RKO (cell line): ENCODE measurements around the gene XDH.

Experiments used
- DNase-seq: peaks from one replicate; pipeline ENCODE4 v3.0.0-alpha.2; 2016; ENCODE audit warnings: low spot score

The XDH gene

DNA sequence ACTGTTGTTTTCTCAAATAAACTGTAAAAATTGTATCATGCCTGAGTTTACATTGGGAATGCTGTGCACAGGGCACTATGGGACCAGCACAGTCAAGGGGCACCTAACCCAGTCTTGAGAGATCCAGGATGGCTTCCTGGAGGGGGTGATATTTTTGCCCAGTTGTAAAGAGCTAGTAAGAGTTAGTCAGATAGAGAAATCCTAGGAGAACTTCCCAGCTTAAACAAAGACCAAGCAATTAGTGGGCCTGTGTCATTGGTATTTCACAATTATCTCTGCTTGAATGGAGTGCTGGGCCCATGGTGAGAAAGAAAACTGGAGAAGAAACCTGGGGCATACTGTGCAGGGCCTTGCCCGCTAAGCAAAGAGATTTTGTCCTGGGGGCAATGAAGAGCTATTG, 12.2 kb downstream of the XDH start:
- no peak for DNase-seq

DNA sequence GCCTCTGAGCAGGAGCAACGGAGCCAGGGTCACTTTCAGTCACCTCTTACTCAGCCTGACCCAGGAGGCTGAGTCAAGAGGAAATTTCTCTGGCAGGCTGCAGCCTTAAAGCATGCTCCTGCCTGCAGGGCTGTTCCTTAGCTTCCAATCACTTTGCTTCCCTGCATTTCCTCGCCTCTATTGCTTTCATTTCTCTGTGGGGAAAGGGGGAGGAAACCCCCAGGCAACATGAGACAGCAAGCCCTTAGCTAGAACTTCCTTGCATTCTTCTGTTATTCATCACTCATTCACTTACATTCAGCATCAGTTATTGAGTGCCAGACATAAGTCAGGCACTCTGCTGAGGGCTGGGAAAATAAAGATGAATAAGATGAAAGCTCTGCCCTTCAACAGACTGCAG, 13.0 kb downstream of the XDH start:
- DNase-seq = peak; percentile 32

DNA sequence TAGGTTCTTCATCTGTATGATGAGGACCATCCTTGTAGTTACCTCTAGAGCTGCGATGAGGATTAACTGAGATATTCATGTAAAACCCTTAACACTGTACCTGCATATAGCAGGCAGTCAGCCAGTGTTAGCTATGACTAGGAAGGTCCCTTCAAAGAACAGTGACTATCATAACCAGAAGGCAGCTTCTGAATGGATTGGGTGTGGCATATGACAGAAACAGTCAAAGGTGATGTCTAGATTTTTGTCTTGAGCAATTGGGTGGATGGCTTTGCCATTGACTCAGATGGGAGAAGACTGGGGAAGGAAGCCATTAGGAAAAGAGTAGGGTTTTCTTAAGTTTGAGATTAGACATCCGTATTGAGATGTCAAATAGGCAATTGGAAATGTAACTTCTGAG, 15.7 kb downstream of the XDH start:
- DNase-seq = no peak

DNA sequence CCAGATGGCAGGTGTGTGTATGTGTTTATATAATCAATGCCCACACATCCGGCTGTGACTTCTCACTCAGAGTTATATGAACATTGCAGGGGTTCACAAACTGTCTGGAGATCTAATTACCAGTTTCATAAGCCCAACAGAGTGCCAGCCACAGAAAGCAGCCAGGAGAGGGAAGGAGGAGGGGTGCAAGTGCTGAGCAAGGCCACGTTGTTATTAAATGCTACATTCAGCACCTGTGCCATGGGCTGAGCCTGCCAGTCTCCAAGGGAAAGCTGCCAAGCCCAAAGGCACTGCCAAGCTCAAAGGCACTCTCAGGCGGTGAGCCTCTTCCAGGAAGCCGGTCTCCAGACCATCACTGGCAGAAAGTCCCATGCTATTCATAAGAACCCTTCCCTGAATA, 17.4 kb downstream of the XDH start:
- DNase-seq = no peak

DNA sequence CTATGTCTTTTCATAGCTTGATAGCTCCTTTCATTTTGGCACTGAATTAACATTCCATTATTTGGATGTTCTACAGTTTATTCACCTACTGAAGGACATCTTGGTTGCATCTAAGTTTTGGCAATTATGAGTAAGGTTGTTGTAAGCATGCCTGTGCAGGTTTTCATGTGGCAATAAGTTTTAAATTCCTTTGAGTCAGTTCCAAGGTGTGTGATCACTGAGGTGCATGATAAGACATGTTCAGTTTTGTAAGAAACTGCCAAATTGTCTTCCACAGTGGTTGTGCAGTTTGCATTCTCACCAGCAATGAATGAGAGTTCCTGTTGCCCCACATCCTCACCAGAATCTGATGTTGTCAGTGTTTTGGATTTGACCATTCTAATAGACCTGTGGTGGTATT, 24.2 kb downstream of the XDH start:
- DNase-seq = no peak

DNA sequence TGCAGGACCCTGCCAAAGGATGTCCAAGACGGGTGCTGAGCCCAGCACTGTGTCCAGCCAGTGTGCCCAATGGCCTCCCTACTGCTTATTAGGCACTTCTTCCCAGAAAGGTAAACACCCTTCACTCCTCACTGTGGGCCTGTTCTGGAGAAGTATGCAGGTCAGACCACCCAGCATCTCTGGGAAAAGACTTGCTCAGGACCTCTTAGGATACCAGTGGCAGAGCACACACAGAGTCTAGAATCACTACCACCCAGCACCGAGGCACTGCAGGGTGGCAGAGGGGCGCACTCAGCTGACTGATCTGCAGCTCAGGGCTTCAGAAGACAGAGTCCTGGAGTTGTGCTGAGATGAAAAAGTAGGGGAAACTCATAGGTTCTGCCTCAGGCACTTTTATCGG, 25.8 kb downstream of the XDH start:
- no peak for DNase-seq

DNA sequence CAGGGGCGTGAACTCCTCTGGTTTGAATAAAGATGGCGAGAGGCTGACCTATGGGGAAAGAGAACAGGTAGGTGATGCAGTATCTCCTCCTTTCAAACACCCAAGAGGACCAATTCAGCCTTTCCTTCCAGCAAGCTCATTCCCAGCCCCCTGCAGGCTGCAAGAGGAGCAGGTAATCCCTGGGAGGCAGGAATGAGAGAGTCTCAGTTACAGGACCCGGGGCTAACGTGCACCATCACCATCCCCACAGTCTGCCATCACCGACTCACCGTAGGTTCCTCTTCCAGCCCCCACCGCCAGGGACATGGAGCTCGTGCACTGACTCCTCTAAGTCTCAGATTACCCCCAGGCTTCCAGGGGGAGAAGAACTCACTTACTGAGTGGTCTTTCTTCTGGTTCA, 26.7 kb downstream of the XDH start:
- no peak for DNase-seq

DNA sequence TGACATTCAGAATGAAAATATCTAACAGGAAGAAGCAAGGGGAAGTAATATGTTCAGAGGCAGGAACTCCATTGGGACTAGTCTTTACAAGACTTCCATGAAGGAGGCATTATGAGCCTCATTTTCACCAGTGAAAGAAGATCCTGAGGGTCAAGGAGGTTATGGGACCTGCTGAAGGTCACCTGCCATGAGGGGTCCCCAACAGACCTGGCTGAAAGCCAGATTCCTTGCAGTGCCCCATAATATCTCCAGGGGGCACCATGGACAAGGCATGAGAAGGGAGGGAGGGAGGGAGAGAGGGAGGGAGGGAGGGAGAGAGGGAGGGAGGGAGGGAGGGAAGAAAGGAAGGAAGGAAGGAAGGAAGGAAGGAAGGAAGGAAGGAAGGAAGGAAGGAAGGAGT, 27.9 kb downstream of the XDH start:
- DNase-seq = no peak

DNA sequence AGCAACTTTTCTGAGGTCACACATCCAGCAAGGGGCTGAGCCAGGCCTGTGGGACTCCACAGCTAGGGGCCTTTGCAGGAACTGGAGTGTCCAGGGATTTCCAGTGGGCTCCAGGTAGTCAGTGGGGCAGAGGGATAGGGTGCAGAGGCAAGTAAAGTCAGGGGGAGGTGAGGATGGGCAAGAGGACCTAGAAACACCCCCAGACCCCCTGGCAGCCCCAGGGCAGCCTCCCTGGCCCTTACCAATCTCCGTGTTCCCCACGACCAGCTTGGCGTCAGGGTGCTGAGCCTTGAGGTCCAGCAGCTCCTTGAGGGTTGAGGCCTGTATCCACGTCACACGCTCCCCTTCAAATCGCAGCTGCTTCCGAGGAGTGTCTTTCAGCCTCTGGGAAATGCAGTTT, 28.4 kb downstream of the XDH start:
- DNase-seq = no peak

DNA sequence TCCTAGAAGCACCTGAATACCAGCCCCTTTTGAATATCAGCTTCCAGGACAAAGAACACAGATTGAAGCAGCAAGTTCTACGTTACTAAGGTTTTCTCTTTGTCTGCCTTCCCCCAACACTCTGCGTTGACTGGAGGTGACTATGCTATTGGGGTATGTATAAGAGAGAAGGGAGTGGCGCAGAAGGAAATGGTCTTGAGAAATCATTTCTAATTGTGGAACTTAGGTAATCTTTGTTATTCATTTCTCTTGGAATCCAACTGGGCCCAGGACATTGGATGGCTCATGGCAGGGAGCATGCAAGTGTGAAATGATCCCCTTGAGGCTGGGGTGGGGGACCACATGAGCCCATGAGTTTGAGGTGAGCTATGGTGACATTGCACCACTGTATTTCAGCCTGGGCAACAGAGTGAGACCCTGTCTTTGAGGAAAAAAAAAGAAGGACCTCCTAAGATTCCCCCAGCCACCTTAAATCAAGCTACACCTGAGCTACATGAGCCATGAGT, 29.7 kb downstream of the XDH start:
- DNase-seq = peak; percentile 15

DNA sequence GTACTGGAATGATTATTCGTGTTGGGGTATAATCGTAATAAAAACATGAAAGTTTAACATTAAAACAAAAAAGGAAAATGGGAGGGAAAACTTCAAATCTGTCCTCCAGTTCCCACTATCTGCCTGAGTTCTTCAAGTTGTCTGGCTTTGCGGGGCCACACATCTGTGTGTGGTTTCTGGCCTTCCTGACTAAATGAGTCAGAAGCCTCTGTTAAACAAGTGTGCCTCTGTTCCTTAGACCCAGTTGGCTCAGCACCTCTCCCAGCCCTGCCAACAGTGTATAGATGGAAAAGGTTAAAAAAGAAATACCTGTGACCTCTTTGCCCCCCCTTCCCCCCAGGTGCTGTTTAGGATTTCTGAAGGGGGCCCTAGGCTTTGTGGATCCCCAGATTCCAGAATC, 30.2 kb downstream of the XDH start:
- peak; percentile 9 for DNase-seq

DNA sequence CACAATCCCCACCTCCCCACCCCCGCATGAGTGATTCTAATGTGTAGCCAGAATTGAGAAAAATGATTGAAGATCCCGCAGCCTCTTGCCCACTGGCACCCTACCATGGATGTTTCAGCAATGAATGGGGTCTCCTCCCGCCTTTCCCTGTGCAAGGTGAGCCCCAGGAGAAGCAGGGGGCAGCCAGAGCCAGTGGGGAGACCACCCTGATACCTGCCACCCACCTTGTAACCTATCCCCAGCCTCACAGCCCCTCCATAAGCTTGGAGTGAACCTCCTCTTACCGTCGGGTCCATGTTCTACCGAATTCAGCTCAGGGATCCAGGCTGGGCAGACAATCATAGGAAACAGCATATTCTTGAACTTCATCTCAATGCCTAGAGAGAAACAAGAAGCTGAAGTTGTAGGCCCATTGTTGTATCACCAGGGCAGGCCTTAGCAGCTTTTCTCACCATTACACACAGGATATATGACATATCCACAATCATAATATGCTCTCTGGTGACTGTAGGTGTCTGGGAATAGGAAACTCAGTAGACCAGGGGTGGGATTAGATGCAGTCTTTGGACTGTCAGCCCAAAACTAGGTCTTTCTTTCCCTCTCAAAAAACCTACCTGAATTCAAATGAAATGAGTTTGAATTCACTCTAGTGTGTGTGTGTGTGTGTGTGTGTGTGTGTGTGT, 30.9 kb downstream of the XDH start:
- DNase-seq = no peak

DNA sequence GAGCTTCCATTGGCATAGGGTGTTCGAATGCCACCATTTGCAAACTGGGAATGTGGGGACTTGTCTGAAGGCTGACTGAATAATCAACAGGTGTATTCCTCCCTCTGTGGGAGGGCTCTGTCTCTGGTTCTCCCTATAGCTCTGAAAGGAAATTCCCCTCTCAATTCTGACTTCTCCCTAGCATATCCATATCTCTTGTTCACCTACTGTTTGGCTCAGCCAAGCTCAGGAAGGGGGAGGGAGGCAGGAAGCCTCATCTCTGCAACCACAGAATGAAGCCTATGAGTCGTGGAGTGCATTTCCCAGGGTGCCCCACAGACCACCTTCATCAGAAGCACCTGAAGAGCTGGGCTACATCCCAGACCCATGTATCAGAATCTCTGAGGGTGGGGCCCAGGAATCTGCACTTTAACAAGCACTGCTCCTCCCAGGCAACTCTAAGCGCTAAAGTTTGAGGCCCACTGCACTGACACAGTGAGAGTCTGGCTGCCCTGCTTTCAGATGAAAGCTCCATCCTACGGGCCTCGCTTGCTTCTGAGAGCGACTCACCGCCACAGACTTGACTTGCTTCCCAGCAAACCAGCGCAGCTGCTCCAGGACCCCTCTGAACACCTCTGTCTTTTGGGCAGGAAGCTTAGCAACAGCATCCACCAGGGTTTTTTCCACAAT, 32.0 kb downstream of the XDH start:
- DNase-seq = no peak

DNA sequence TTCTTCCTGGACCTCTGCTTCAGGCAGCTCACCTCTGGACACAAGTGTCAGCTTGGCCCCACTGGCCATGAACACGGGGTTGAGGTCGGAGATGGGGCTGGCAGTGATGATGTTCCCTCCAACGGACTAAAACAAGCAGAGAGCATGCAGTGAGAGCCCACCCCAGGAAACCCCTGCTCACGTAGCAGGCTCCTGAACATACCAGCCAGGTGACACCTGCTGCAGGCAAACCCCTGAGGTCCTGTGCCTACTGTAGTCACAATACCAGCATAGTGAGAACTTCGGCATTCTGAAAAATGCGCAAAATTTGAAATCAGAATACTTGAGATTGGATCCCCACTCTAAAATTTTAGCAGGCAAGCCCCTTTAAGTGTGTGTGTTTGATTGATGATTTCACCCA, 32.9 kb downstream of the XDH start:
- DNase-seq = no peak

DNA sequence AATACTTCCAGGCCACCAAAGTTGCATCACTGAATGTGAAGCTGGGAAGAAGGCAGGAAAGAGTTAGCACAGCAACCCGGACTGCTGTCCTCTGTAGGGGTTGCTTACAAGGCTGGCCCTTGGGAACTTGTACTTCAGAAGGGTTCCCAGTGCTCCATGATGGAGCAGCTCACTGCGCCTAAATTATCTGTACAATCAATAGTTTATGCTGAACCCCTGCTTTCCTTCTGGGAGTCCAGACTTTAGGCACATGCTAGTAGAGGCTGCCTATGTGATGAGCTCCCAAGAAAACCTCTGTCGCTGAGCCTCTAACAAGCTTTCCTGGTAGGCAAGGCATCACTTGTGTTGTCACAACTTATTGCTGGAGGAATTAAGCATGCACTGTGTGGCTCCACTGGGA, 34.3 kb downstream of the XDH start:
- no peak for DNase-seq

DNA sequence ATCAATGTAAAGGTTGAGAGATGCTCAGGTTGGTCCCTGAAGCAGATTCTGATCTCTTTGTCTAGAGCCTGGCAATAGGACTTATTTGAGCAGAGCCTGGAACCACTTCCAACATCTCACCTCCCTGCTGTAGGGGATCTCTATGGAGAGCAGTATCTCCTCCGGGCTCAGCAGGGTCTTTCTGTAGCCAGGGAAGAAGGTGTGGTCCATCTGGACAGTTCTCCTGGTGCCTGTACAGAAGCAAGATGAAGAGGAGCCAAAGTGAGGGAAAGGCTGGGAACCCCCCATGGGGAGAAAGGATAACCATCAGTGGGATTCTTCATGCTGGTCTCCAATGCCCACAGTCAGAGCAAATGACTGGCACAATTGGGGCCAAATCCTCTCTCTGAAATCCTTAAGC, 34.8 kb downstream of the XDH start:
- no peak for DNase-seq

DNA sequence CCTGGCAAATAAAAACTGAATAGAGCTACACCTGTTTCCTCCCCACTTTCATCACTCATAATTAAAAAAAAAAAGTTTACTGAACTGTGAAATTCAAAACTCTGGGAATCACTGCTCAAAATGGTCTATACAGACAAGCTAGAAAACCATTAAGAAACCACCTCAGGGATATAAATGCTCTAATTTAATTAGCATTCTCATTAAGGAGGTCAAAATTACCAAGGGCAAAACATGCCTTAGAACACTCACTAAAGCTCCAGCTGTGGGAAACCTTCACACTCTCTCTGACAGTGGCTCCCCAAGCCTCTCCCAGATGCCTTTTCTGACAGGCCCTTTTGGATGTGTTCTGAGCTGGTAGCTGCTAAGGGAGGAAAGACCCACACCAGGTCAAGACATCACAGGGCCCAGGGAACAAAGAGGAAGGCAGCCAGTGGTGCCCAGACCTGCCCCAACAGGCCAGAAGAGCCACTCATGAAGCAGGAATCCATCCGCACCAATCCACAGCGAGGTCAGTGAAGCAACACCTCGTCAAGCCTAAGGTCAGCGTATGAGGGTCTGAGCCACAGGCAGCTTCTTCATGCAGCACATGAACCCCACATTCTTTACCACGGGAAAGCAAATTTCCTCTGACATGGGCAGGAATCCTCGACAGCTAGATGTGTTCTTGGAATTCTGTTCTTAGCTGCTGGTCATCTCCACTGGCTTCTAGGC, 35.6 kb downstream of the XDH start:
- DNase-seq = no peak

DNA sequence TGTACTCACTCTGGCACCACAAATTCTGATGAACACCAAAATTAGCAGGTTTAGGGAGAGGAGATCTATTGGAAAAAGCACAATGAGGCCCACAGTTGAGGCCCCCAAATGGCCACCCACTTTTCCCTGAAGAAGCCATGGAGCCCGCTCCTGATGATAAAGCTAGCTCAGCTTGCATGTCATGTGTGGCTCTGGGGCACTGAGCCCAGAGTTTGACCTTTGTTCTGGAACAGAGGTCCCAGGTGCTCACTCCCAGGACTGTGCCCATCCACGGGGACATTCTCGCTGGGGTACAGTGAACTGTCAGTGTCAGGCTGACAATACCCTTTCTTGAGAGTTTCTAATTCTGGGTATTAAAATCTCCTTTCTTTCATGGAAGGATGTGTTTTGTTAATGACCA, 36.2 kb downstream of the XDH start:
- DNase-seq = no peak

DNA sequence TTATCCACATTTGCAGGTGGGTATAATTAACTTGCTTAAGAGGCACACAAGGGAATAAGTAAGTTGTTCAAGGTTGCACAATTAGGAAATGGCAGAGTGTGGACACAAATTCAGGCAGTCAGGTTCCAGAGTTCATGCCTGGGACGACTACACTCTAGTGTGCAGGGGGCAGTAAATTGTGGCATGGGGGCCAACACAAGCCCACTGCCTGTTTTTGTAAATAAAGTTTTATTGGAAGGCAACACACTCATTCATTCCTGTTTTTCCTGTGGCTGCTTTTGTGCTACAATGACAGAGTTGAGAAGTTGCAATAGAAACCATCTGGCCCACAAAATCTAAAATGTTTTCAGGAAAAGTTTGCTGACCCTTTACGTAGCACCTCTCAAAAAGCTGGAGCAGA, 41.4 kb downstream of the XDH start:
- DNase-seq = no peak

DNA sequence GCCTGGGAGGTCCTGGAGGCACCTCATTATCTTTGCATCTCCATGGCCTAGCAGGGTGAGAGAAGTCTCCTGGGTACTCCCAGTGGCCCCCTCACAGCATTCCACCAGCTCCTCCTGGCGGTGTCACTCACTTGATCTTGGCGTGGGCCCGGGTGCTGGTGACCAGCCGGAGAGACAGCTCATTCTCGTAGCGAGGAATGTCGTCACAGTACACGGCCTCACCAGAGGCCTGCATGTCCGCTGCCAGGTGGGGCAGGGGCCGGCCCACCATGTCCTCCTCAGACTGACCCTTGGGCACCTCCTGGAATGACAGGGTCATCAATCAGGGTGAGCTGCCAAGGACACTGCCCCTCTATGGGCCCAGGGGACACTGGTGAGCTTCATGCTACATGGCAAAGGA, 42.4 kb downstream of the XDH start:
- no peak for DNase-seq

DNA sequence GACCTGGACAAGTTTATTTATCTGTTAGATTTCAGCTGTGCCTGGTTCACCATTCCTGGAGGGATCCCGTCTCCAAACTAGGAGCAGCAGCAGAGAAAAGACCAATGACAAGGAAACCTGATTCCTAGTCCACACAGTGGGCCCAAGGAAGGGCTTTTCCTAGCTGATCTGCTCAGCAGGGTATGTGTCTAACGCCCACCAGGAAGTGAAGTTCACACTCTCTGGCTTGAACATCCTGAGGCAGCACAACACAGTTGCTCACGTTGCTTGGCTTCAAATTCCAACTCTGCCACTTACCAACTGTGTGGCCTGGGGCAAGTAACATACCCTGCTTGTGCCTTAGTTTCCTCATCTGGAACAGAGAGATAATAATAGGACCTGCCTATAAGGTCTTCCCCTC, 42.9 kb downstream of the XDH start:
- DNase-seq = no peak

DNA sequence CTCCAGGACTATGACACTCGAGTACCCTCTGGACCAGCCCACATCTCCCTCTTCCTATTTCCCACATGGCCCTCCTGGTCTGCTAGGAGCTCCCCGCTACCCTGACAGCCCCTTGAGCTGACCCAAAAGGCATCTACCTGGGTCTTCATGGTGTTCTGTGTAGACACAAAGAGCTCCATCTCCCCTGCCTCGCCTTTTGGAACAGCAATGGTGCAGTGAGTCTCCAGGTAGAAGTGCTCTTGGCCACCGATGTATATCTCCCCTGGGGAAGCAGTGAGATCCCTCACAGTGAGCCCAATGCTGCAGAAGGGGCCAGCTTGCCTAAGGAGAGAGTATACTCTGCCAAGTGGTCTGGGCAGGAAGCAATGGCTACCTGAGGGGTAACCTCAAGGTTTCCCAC, 47.8 kb downstream of the XDH start:
- DNase-seq = no peak

DNA sequence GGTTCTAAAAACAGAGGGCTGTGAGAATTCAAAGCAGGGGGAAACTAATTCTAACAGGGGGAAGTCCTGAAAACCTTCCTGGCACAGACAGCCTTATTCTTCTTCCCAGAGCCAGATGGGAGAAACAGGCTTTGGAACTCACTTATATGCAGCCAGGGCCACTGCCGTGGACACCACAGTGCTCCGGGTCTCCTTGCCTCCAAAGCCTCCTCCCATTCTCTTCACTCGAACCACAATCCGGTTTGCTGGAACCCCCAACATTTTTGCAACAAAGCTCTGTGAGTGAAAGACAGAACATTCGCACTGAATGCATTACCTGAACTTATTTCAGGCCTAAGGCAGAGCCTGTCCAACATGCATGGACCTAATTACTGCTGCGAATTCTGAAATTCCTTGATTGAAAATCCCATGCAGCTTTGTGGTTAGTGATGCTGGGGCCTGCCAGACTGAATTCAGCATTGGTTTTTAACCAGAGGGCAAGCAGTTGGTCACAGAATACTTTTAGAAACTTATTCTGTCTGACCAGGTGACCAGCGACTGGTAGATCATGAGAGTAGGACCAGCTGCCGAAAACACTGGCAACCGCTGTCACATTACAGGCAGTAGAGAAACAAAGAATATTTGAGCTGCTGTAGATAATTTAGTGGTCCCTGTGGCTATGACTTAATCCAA, 48.6 kb downstream of the XDH start:
- no peak for DNase-seq
